Skeletal muscle tissue (tissue), 4 donors: ENCODE data around the gene ZBTB2. TPM values are rescaled to one million over a fixed set of nuclear protein-coding genes. Genes with fewer than 3 reads are reported as not detected.
"Not testable (repeated sequence)": the region's sequence is repeated elsewhere in the genome, so short reads cannot be mapped to it uniquely, and the experiment has no call there.

ENCODE experiments used
- H3K27ac ChIP-seq: one replicate; pipeline ENCODE4 v1.7.0; 2013; ENCODE audit warnings: mild to moderate bottlenecking, low read depth, low read length, inconsistent platforms
- H3K27me3 ChIP-seq, 3 donors: one replicate each; pipeline ENCODE4 v1.7.0; 2013; ENCODE audit warnings: low read length in 3 of 3; ENCODE audit not compliant: control insufficient read depth in 3 of 3, insufficient read depth in 3 of 3
- H3K36me3 ChIP-seq, 3 donors: one replicate each; pipeline ENCODE4 v1.7.0; 2013; ENCODE audit warnings: low read length in 3 of 3; ENCODE audit not compliant: control insufficient read depth in 3 of 3, insufficient read depth in 3 of 3
- H3K4me1 ChIP-seq, 3 donors: one replicate each; pipeline ENCODE4 v1.7.0; 2013; ENCODE audit warnings: low read length in 3 of 3, mild to moderate bottlenecking in 3 of 3; ENCODE audit not compliant: control insufficient read depth in 3 of 3, insufficient read depth in 3 of 3
- H3K4me3 ChIP-seq, 3 donors: one replicate each; pipeline ENCODE4 v1.7.0; 2013; ENCODE audit warnings: low read length in 3 of 3
- H3K9ac ChIP-seq, 3 donors: one replicate each; pipeline ENCODE4 v1.7.0; 2013; ENCODE audit warnings: low read length in 3 of 3, mild to moderate bottlenecking in 3 of 3, moderate library complexity in 2 of 3, low read depth in 1 of 3
- H3K9me3 ChIP-seq, 3 donors: one replicate each; pipeline ENCODE4 v1.7.0; 2013; ENCODE audit warnings: low read length in 3 of 3; ENCODE audit not compliant: control insufficient read depth in 3 of 3
- total RNA-seq: library from RNA; depleted of rRNA; stranded (reverse); fragments of >200 nt; gene quantifications from one replicate; pipeline ENCODE4 v1.2.3, GENCODE V29; 2014
- donor health status: Osteomylitis.

The ZBTB2 gene
- total RNA-seq, 1 donor from 2014 or later = 5.7 TPM

DNA sequence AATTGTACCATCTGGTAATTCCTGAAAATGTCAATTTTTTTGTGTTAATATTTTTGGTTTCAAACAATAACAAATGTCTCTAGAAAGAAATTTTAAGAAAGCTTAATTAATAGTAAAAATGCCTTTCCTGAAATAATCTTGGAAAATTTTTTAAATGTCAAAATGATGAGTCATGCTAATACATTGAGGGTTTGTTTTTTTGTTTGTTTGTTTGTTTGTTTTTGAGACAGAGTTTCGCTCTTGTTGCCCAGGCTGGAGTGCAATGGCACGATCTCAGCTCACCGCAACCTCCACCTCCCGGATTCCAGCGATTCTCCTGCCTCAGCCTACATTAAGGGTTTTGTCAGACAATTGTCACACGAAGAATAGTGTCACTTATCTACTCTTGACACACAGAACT, 34.4 kb downstream of the ZBTB2 start:
- not testable (repeated sequence) for H3K9me3 ChIP-seq, H3K27ac ChIP-seq, H3K4me1 ChIP-seq, H3K4me3 ChIP-seq, H3K27me3 ChIP-seq, H3K9ac ChIP-seq
- peaks cover 10 to 11% (median 10%) of the 10 kb centered on the region in 3 donors for H3K36me3 ChIP-seq

DNA sequence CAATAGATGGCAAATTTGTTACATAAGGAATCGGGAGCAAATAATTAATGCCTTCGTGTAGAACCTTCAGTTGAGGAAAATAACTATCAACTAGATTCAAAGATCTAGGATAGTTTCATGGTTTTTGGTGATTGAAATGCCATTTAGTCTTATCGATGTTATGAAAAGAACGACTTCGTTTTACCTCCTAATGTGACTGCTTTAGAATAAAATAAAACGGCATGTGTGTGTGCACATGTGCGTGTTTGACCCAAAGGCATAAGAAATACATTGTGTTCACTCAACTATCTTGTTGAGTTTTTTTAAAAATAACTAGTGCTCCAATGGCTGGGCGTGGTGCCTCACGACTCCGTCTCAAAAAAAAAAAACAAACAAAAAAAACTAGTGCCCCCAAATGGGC, 37.6 kb downstream of the ZBTB2 start:
- Histone ChIP-seq H3K9me3 (no peaks in the 10 kb centered on the region), H3K4me1 (no peaks in the 10 kb centered on the region), H3K36me3 (peaks cover 0 to 9% (median 4%) of the 10 kb centered on the region in 3 donors), H3K27ac (no peak overlapping the region), H3K9ac (no peak overlapping the region), H3K4me3 (no peak overlapping the region), H3K27me3 (no peaks in the 10 kb centered on the region)

DNA sequence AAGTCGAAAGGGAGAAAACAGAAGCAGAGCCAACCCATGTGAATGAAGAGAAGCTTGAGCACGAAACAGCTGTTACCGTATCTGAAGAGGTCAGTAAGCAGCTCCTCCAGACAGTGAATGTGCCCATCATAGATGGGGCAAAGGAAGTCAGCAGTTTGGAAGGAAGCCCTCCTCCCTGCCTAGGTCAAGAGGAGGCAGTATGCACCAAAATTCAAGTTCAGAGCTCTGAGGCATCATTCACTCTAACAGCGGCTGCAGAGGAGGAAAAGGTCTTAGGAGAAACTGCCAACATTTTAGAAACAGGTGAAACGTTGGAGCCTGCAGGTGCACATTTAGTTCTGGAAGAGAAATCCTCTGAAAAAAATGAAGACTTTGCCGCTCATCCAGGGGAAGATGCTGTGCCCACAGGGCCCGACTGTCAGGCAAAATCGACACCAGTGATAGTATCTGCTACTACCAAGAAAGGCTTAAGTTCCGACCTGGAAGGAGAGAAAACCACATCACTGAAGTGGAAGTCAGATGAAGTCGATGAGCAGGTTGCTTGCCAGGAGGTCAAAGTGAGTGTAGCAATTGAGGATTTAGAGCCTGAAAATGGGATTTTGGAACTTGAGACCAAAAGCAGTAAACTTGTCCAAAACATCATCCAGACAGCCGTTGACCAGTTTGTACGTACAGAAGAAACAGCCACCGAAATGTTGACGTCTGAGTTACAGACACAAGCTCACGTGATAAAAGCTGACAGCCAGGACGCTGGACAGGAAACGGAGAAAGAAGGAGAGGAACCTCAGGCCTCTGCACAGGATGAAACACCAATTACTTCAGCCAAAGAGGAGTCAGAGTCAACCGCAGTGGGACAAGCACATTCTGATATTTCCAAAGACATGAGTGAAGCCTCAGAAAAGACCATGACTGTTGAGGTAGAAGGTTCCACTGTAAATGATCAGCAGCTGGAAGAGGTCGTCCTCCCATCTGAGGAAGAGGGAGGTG, 38.7 kb downstream of the ZBTB2 start:
- H3K27ac ChIP-seq = no peak overlapping the region
- no peaks in the 10 kb centered on the region for H3K9me3 ChIP-seq
- no peaks in the 10 kb centered on the region for H3K4me1 ChIP-seq
- no peak overlapping the region for H3K9ac ChIP-seq
- peaks cover 0 to 8% (median 4%) of the 10 kb centered on the region in 3 donors for H3K36me3 ChIP-seq
- no peaks in the 10 kb centered on the region for H3K27me3 ChIP-seq
- no peak overlapping the region for H3K4me3 ChIP-seq

DNA sequence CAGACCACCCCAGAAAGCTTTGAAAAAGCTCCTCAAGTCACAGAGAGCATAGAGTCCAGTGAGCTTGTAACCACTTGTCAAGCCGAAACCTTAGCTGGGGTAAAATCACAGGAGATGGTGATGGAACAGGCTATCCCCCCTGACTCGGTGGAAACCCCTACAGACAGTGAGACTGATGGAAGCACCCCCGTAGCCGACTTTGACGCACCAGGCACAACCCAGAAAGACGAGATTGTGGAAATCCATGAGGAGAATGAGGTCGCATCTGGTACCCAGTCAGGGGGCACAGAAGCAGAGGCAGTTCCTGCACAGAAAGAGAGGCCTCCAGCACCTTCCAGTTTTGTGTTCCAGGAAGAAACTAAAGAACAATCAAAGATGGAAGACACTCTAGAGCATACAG, 39.6 kb downstream of the ZBTB2 start:
- Histone ChIP-seq H3K9ac (no peak overlapping the region), H3K27ac (no peak overlapping the region), H3K27me3 (no peaks in the 10 kb centered on the region), H3K4me1 (no peaks in the 10 kb centered on the region), H3K4me3 (no peak overlapping the region), H3K36me3 (peaks cover 0 to 7% (median 4%) of the 10 kb centered on the region in 3 donors), H3K9me3 (no peaks in the 10 kb centered on the region)

DNA sequence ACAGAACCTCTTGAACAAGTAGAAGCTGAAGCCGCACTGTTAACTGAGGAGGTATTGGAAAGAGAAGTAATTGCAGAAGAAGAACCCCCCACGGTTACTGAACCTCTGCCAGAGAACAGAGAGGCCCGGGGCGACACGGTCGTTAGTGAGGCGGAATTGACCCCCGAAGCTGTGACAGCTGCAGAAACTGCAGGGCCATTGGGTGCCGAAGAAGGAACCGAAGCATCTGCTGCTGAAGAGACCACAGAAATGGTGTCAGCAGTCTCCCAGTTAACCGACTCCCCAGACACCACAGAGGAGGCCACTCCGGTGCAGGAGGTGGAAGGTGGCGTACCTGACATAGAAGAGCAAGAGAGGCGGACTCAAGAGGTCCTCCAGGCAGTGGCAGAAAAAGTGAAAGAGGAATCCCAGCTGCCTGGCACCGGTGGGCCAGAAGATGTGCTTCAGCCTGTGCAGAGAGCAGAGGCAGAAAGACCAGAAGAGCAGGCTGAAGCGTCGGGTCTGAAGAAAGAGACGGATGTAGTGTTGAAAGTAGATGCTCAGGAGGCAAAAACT, 40.1 kb downstream of the ZBTB2 start:
- no peak overlapping the region for H3K9ac ChIP-seq
- H3K27me3 ChIP-seq = no peaks in the 10 kb centered on the region
- H3K4me3 ChIP-seq = no peak overlapping the region
- H3K9me3 ChIP-seq = no peaks in the 10 kb centered on the region
- no peaks in the 10 kb centered on the region for H3K4me1 ChIP-seq
- peaks cover 0 to 5% (median 4%) of the 10 kb centered on the region in 3 donors for H3K36me3 ChIP-seq
- H3K27ac ChIP-seq = no peak overlapping the region

DNA sequence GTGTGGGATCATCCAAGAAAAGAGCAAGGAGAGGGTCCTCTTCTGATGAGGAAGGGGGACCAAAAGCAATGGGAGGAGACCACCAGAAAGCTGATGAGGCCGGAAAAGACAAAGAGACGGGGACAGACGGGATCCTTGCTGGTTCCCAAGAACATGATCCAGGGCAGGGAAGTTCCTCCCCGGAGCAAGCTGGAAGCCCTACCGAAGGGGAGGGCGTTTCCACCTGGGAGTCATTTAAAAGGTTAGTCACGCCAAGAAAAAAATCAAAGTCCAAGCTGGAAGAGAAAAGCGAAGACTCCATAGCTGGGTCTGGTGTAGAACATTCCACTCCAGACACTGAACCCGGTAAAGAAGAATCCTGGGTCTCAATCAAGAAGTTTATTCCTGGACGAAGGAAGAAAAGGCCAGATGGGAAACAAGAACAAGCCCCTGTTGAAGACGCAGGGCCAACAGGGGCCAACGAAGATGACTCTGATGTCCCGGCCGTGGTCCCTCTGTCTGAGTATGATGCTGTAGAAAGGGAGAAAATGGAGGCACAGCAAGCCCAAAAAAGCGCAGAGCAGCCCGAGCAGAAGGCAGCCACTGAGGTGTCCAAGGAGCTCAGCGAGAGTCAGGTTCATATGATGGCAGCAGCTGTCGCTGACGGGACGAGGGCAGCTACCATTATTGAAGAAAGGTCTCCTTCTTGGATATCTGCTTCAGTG, 40.8 kb downstream of the ZBTB2 start:
- no peaks in the 10 kb centered on the region for H3K9me3 ChIP-seq
- no peaks in the 10 kb centered on the region for H3K27me3 ChIP-seq
- peaks cover 0 to 5% (median 4%) of the 10 kb centered on the region in 3 donors for H3K36me3 ChIP-seq
- no peak overlapping the region for H3K27ac ChIP-seq
- no peaks in the 10 kb centered on the region for H3K4me1 ChIP-seq
- H3K9ac ChIP-seq = no peak overlapping the region
- H3K4me3 ChIP-seq = no peak overlapping the region

DNA sequence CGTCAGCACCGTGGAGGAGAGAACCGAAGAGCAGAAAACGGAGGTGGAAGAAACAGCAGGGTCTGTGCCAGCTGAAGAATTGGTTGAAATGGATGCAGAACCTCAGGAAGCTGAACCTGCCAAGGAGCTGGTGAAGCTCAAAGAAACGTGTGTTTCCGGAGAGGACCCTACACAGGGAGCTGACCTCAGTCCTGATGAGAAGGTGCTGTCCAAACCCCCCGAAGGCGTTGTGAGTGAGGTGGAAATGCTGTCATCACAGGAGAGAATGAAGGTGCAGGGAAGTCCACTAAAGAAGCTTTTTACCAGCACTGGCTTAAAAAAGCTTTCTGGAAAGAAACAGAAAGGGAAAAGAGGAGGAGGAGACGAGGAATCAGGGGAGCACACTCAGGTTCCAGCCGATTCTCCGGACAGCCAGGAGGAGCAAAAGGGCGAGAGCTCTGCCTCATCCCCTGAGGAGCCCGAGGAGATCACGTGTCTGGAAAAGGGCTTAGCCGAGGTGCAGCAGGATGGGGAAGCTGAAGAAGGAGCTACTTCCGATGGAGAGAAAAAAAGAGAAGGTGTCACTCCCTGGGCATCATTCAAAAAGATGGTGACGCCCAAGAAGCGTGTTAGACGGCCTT, 41.6 kb downstream of the ZBTB2 start:
- H3K36me3 ChIP-seq = peaks cover 0 to 5% (median 4%) of the 10 kb centered on the region in 3 donors
- H3K27ac ChIP-seq = no peak overlapping the region
- H3K27me3 ChIP-seq = no peaks in the 10 kb centered on the region
- no peak overlapping the region for H3K4me3 ChIP-seq
- H3K4me1 ChIP-seq = no peaks in the 10 kb centered on the region
- no peaks in the 10 kb centered on the region for H3K9me3 ChIP-seq
- no peak overlapping the region for H3K9ac ChIP-seq

DNA sequence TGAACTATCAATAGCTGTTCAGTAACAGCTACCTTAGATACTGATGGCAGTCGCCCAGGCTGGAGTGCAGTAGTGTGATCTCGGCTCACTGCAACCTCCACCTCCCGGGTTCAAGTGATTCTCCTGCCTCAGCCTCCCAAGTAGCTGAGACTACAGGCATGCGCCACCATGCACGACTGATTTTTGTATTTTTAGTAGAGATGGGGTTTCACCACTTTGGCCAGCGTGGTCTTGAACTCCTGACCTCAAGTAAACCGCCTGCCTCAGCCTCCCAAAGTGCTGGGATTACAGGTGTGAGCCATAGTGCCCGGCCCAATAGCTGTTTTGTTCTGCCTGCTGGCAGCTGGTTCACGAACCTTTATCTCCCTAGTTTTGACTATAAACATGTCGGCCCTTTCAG, 48.6 kb downstream of the ZBTB2 start:
- not testable (repeated sequence) for H3K27me3 ChIP-seq, H3K9ac ChIP-seq, H3K4me1 ChIP-seq, H3K4me3 ChIP-seq, H3K27ac ChIP-seq, H3K9me3 ChIP-seq, H3K36me3 ChIP-seq

DNA sequence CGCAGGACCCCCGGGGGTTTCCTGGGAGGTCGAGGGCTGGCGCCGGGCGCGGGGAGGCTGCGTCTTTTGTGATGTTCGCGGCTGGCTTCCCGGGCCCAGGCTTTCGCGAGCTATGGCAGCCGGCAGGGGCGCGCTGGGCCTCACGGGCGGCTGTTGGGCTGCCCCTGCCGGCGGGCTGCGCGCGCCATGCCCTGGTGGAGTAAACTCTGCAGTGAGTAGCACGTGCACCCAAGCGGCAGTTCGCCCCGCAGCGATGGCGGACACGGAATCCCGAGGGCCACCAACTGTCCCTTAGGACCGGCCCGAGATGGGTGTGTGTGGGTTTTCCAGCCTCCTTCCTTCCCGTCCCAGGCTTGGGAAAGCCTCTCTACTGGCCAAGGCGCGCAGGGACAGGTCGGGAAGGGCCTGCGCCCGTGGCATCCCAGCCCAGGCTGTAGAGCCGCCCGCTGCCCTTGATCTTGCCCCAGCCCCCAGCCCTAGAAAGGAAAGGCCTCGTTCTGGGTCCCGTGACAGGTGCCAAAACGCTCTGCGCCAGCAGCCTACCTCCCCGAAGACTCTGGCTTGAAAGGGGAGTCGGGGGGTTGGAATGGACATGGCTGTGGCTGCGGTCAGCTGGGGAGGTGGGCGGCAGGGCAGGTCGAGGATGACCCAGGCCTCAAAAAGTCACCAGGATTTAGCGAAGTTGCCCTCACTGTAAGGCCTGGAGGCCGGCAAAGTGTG, 49.7 kb downstream of the ZBTB2 start:
- Histone ChIP-seq H3K4me1 (no peaks in the 10 kb centered on the region), H3K27ac (no peak overlapping the region)

More for the DNA sequence above, 49.7 kb downstream of the ZBTB2 start:
- Histone ChIP-seq H3K27me3 (no peaks in the 10 kb centered on the region), H3K36me3 (no peaks in the 10 kb centered on the region), H3K9ac (no peak overlapping the region), H3K9me3 (no peaks in the 10 kb centered on the region), H3K4me3 (no peak overlapping the region)
